ENCODE results near the gene PNCK.
"Not testable (repeated sequence)": the region's sequence is repeated elsewhere in the genome, so short reads cannot be mapped to it uniquely, and the experiment has no call there.

Gene PNCK

GRCh38 chrX:153686711-153687110, 13.1 kb upstream of the PNCK start:
- DNase-seq (ENCODE audit: low read depth): no peak

GRCh38 chrX:153685751-153686696, 12.4 kb upstream of the PNCK start:
- no peak for DNase-seq (ENCODE audit: low read depth)

GRCh38 chrX:153685156-153685536, 11.5 kb upstream of the PNCK start:
- DNase-seq (ENCODE audit: low read depth): no peak

- no peak for DNase-seq (ENCODE audit: low read depth)
Observed at GRCh38 chrX:153684467-153685155, 11.0 kb upstream of the PNCK start.

GRCh38 chrX:153683486-153683885, 9.9 kb upstream of the PNCK start:
- not testable (repeated sequence) for DNase-seq (ENCODE audit: low read depth)

- DNase-seq (ENCODE audit: low read depth): no peak
Observed at GRCh38 chrX:153681175-153681574, 7.6 kb upstream of the PNCK start.

GRCh38 chrX:153674219-153674851, 722 bp upstream of the PNCK start:
- no peak for DNase-seq (ENCODE audit: low read depth)

- DNase-seq (ENCODE audit: low read depth): no peak
Observed at GRCh38 chrX:153672531-153673427, 834 bp downstream of the PNCK start.

- no peak for DNase-seq (ENCODE audit: low read depth)
Observed at GRCh38 chrX:153671589-153672530, 1.8 kb downstream of the PNCK start.

GRCh38 chrX:153670748-153671588, 2.6 kb downstream of the PNCK start:
- no peak for DNase-seq (ENCODE audit: low read depth)

GRCh38 chrX:153669901-153670731, 3.5 kb downstream of the PNCK start:
- DNase-seq (ENCODE audit: low read depth): no peak

GRCh38 chrX:153669174-153669890, 4.3 kb downstream of the PNCK start:
- DNase-seq (ENCODE audit: low read depth): peak; percentile 23

- no peak for DNase-seq (ENCODE audit: low read depth)
Observed at GRCh38 chrX:153668423-153669173, 5.0 kb downstream of the PNCK start.

GRCh38 chrX:153667956-153668396, 5.6 kb downstream of the PNCK start:
- DNase-seq (ENCODE audit: low read depth): peak; percentile 47

- no peak for DNase-seq (ENCODE audit: low read depth)
Observed at GRCh38 chrX:153667281-153667955, 6.2 kb downstream of the PNCK start.

- DNase-seq (ENCODE audit: low read depth): no peak
Observed at GRCh38 chrX:153665726-153666306, 7.8 kb downstream of the PNCK start.

Data from activated T-helper 1 cell treated with Interleukin-2 at 50 U/mL for 16 hours (primary cell).